K562 (cell line): ENCODE data around the gene NOLC1.

Experiments
- CTCF ChIP-seq, 3 experiments: IDR thresholded peaks in 2 of 3; conservative IDR thresholded peaks in 1 of 3; 2 replicates each; pipeline ENCODE4 v1.5.1; 2011 to 2012; ENCODE audit warnings: low read length in 3 of 3, mild to moderate bottlenecking in 3 of 3, control low read depth in 2 of 3, improper control_type of control experiment in 1 of 3, inconsistent platforms in 1 of 3, low read depth in 1 of 3, mixed read lengths in 1 of 3, moderate library complexity in 1 of 3; ENCODE audit not compliant: insufficient read depth in 2 of 3
- HNRNPUL1 ChIP-seq: fragments of 200-400 bp; formaldehyde crosslinking; IDR thresholded peaks from 2 replicates; pipeline ENCODE4 v1.6.1; 2017; ENCODE audit warnings: low read length
- TF ChIP-seq, protein P1 (sequence below): sonication (generic); formaldehyde crosslinking; IDR thresholded peaks from 2 replicates; pipeline ENCODE4 v1.9.0; 2022; ENCODE audit warnings: mild to moderate bottlenecking, missing genetic modification reagents

GRCh38 chr10:102111276-102111675 is 40.9 kb upstream of the NOLC1 start:
- TF ChIP-seq CTCF (IDR thresholded peaks at IDR 0.05 in 2 of 3, conservative IDR thresholded peaks at IDR 0.05 in 1 of 3; ENCODE audit: insufficient read depth in 2 of 3, low read depth in 1 of 3, low read length in 3 of 3) = no peak
- TF ChIP-seq HNRNPUL1 = no peak
- TF ChIP-seq, protein P1, sequence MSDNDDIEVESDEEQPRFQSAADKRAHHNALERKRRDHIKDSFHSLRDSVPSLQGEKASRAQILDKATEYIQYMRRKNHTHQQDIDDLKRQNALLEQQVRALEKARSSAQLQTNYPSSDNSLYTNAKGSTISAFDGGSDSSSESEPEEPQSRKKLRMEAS (CRISPR knock-in tag) = no peak
